GM12892 (cell line): ENCODE results near the gene CCDC54.

Source experiments
- DNase-seq: peaks from one replicate; pipeline ENCODE4 v3.0.0; 2011; ENCODE audit not compliant: insufficient read length
- FAIRE-seq: peaks from 2 replicates; lab custom pipeline; 2011; peaks lifted over from hg19 to GRCh38; lab: Jason Lieb, UNC
- POLR2A ChIP-seq: IDR thresholded peaks from 2 replicates; pipeline ENCODE4 v1.6.1; 2011; ENCODE audit warnings: low read depth, low read length, control low read depth
- POLR2AphosphoS5 ChIP-seq: IDR thresholded peaks from 2 replicates; pipeline ENCODE4 v1.6.1; 2011; ENCODE audit warnings: low read depth, low read length, control low read depth
- TAF1 ChIP-seq: IDR thresholded peaks from 2 replicates; pipeline ENCODE4 v1.6.1; 2011; ENCODE audit warnings: low read depth, mild to moderate bottlenecking, control low read depth, low read length, borderline replicate concordance

CCDC54 gene

GRCh38 chr3:107395066-107395465 lies 17.8 kb downstream of the CCDC54 start:
- no peak for FAIRE-seq
- TF ChIP-seq TAF1 (no peak), POLR2AphosphoS5 (no peak), POLR2A (no peak)
- no peak for DNase-seq

DNA sequence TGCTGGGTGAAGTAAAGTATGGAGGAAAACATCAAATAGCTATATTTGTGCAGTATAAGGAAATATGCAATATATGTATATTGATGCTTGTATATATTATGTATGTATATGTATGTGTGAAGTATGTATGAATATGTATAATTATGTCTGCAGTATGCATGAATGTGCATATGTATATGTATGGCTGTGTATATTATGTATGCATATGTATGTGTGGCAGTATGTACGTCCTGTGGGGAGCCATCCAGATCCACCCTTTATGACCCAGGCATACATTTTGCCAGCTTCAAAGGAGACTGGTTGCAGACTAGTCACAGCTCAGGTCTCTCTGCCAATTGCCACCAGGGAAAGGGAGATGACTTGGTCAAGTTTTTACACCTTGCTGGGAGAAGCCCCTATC lies 24.1 kb downstream of the CCDC54 start:
- TF ChIP-seq POLR2A (no peak), TAF1 (no peak), POLR2AphosphoS5 (no peak)
- no peak for FAIRE-seq
- DNase-seq, result no peak

GRCh38 chr3:107402214-107402613 lies 25.0 kb downstream of the CCDC54 start:
- no peak for TF ChIP-seq TAF1
- no peak for TF ChIP-seq POLR2AphosphoS5
- TF ChIP-seq POLR2A, result no peak
- FAIRE-seq (no peak), DNase-seq (no peak)

DNA sequence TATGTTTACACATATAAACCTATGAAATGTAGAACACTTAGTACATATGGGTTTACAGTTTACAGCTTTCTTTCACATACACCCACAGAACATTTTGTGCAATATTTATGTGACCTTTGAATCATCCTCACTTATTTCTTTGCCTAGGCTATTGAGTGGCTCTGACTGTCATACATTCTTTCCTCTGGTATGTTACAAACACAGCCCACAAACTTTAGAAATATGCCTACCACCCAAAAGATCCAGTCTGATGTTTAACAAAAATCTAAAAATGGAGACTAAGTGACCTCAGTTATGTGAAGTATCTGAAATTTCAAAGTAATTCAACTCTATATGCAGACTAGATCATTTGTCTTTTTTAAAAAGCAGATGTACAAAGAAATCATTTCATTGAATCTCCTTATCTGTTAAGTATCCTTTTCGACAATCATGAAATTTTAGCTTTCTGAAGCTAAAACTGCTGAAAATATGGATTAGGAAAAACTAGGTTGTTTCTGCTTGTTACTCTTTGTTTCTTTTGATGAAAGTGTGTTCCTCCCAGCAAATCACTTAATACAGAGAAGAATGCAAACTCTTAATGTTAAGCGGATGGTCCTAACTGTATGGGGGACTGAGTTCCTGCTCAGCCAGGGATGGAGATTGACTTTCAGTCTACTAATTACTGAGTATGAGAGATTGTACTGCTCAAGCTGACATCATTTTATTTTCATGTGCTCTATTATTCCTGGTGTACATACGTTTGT lies 27.7 kb downstream of the CCDC54 start:
- no peak for DNase-seq
- FAIRE-seq, result no peak
- TF ChIP-seq POLR2A (no peak), POLR2AphosphoS5 (no peak), TAF1 (no peak)

DNA sequence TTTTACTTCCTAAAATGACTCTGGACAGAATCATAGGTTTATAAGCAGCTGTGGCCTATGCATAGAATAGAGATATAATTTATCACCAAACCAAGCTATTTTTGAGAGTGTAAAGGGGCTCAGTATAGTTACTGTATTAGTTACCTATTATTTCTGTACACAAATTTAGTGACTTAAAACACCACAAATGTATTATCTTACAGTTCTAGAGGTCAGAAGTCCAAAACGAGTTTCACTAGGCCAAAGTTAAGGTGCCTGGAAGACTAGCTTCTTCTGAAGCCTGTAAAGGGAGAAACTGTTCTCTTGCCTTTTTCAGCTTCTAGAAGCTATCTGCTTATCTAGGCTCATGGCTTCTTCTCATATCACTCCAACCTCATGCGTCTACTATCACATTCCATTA lies 30.1 kb downstream of the CCDC54 start:
- FAIRE-seq (no peak), DNase-seq (no peak)
- TF ChIP-seq POLR2A, result no peak

DNA sequence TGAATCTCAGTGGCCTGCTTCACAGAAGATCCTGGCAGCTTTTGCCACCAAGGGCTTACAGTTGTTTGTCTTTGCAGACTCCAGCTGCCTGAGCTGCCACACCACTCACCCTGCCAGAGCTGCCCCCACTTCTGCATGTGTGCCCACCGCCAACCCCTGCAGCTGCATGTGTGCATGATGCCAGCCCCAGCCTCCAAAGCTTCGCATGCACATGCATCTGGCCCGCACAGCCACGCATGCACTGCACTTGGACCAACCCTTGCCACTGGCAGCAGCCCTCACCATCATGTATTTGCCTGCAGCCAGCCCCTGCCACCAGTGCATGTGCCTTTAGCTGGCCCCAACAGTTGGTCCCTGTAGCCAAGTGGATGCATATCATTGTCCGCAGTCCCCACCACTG lies 31.3 kb downstream of the CCDC54 start:
- TF ChIP-seq TAF1 (no peak), POLR2A (no peak), POLR2AphosphoS5 (no peak)
- DNase-seq (no peak), FAIRE-seq (no peak)

GRCh38 chr3:107409365-107409764 lies 32.1 kb downstream of the CCDC54 start:
- DNase-seq (no peak), FAIRE-seq (no peak)
- no peak for TF ChIP-seq POLR2AphosphoS5
- no peak for TF ChIP-seq POLR2A
- no peak for TF ChIP-seq TAF1

GRCh38 chr3:107410606-107411005 lies 33.4 kb downstream of the CCDC54 start:
- DNase-seq (no peak), FAIRE-seq (no peak)
- TF ChIP-seq TAF1 (no peak), POLR2AphosphoS5 (no peak)

DNA sequence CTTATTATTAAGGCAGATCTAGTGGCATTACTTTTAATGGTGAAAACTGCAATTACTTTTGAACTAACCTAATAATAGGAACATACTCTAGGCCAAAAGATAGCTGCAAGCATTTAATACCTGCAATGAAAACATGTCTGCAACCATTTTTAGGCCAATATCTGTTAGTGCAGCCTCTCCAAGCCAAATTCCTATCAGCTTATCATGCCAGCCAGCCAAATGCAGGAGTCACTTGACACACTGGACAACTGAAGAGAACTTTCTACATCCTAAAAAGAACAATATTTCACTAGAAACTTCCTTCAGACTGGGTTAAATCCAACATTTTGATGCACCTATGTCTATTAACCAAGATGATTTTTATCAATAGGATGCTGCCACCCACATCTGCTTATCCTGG lies 33.8 kb downstream of the CCDC54 start:
- FAIRE-seq (no peak), DNase-seq (no peak)
- TF ChIP-seq POLR2AphosphoS5, result no peak
- TF ChIP-seq POLR2A, result no peak
- TF ChIP-seq TAF1, result no peak

GRCh38 chr3:107411779-107412178 lies 34.5 kb downstream of the CCDC54 start:
- DNase-seq (no peak), FAIRE-seq (no peak)
- TF ChIP-seq TAF1 (no peak), POLR2A (no peak), POLR2AphosphoS5 (no peak)

GRCh38 chr3:107412376-107412775 lies 35.1 kb downstream of the CCDC54 start:
- FAIRE-seq, result no peak
- TF ChIP-seq POLR2A (no peak), POLR2AphosphoS5 (no peak), TAF1 (no peak)
- DNase-seq, result no peak

GRCh38 chr3:107413264-107413663 lies 36.0 kb downstream of the CCDC54 start:
- TF ChIP-seq TAF1 (no peak), POLR2A (no peak), POLR2AphosphoS5 (no peak)
- DNase-seq, result no peak
- no peak for FAIRE-seq
